Cerebellar nuclear complex (tissue), 1 donor: Measurements from ENCODE around the gene RASA4B.
"Not testable (repeated sequence)": the region's sequence is repeated elsewhere in the genome, so short reads cannot be mapped to it uniquely, and the experiment has no call there.

Experiments
- DNase-seq, 2 experiments: peaks; one replicate each; lab custom pipeline; 2025; lab: John Stamatoyannopoulos, UW

RASA4B gene

GRCh38 chr7:102474116-102474515, 43.5 kb downstream of the RASA4B start:
- DNase-seq, result not testable (repeated sequence)

- DNase-seq, result no peak
Measured at GRCh38 chr7:102473271-102473991, 44.1 kb downstream of the RASA4B start.

DNA sequence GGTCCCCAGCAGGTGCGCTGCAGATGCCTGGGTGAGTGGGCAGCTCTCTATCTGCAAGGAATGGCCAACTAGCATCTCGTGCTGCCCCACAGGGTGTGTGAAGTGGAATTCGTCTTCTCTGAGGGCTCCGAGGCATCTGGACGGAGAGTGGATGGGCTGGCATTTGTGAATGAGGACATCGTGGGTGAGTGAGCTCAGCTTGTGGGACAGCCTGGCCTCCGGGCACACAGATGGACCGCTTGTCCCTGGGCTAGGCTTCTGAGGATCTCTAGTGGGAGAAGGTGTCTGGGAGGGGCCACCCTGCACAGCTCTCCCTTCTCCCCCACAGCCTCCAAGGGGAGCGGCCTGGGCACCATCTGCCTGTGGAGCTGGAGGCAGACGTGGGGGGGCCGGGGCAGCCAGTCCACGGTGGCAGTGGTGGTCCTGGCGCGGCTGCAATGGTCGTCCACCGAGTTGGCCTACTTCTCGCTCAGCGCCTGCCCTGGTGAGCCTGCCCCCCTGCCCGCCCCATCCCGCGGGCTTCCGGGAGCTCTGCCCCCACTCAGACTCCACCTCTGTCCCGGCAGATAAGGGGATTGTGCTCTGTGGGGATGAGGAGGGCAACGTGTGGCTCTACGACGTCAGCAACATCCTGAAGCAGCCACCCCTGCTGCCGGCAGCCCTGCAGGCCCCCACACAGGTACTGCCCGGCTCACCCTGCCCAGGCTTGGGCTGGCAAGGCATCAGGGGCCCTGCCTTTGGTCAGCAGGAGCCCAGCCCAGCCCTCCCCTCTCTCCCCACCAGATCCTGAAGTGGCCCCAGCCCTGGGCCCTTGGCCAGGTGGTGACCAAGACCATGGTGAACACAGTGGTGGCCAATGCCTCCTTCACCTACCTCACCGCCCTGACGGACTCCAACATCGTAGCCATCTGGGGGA, 45.2 kb downstream of the RASA4B start:
- peak in 1 of 2 experiments; percentile 21 for DNase-seq

- DNase-seq, result no peak
Measured at GRCh38 chr7:102471791-102472125, 45.8 kb downstream of the RASA4B start.

DNA sequence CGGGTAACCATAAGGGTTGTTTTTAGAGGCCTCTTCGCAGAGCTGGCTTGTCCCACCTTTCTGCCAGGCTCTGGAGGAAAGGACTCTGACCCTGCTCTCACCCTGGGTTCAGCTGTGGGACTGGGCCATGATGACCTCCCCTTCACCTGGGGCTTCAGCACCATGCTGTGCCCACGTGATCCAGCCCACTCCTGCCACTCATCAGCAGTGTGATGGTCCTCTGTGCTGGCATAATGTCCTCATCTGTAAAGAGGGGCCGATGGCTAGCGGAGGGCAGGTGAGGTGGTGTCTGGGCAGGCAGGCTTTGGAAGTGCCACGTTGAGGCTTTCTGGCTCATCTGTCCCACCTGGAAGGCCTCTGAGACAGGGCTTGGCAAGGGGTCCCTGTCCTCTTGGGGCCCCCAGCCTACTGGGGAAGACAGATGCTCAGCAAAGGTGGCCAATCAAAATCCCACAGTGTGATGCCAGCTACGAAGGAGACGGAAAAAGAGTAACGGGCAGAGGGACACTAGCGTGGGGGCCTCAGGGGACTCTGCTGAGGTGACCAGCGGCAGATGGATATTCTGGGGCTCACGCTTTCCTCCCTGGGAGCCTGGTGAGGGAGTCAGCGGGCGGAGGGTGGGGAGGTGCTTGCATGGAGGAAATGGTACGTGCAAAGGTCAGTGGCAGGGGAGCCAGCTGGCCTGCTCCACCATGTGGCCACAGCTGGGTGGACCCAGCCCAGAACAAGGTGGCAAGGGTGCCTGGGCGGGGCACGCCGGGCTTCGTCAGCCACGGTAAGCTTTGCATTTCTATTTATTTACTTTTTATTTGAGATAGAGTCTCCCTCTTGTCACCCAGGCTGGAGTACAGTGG, 47.4 kb downstream of the RASA4B start:
- DNase-seq, result no peak

- DNase-seq, result no peak
Measured at GRCh38 chr7:102469351-102469971, 48.1 kb downstream of the RASA4B start.

DNA sequence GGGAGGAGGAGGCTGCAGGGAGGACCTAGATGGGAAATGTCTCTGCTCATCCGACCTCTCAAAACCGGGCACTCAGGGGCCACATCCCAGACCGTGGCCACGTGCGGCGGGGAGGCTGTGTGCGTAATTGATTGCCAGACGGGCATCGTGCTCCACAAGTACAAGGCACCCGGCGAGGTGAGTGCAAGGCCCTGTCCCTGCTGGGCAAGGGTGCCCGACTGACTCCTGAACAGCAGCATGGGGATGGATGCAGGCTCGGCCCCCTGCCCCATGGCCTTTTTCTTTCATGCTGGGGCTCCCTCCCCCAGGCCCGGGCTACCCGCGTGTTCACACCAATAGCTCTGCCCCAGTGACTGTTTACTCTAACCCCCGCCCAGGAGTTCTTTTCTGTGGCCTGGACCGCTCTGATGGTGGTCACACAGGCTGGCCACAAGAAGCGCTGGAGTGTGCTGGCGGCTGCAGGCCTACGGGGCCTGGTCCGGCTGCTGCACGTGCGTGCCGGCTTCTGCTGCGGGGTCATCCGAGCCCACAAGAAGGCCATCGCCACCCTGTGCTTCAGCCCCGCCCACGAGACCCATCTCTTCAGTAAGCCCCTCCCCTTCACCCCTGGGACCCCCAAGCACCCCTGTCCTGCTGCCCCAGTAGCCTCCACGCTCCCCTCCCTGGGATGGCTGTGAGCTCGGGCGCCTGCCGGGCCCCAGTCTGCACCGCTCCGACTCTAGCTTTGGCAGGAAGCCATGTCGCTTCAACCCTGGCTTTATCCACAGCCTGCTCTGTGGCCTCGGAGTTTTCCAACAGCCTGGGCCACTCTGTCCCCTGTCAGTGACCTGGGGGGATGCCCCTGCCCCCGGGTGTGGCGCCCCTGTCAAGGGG, 48.9 kb downstream of the RASA4B start:
- DNase-seq, result peak in 1 of 2 experiments; percentile 7

GRCh38 chr7:102467581-102468477, 49.7 kb downstream of the RASA4B start:
- no peak for DNase-seq

- DNase-seq, result no peak
Measured at GRCh38 chr7:102466097-102466496, 51.5 kb downstream of the RASA4B start.

DNA sequence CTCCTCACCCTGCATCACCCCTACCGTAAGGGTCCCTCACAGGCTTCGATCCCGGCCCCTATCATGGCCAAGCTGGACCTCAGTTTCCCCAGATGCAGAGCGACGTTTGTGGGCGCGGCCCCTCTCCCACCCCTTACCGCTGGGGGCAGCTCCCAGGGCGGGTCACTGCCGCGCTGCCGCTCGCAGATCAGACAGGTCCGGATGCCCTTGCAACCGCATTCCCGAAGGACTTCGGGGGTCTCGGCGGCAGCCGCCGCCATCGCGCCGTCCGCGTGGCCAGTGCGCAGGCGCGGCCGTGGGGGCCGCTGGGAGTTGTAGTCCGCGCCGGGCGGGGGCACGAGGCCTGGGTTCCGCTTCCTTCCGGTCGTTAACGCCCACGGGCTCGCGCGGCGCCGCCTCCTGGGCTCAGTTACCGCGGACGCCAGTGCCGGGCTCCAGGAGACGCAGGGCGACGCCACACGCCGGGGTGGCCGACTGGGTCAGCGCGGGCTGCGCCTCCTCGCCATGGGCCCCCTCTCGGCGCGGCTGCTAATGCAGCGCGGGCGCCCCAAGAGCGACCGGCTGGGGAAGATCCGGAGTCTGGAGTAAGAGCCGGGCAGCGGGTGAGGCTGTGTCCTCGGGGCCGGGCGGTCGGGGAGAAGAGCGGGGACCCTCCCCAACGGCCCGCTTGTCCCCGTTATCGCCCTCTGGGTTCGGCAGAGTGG, 52.8 kb downstream of the RASA4B start, which contains the start of the genes ALKBH4 and LRWD1:
ALKBH4 (minus strand) TSS at position 287 of the 704 bp plus-strand sequence; CDS start at position 260, 27 bp downstream.
LRWD1 (plus strand) TSS at position 408 of the 704 bp plus-strand sequence; CDS start at position 505, 97 bp downstream.
- DNase-seq, result peak in 1 of 2 experiments; percentile 55

DNA sequence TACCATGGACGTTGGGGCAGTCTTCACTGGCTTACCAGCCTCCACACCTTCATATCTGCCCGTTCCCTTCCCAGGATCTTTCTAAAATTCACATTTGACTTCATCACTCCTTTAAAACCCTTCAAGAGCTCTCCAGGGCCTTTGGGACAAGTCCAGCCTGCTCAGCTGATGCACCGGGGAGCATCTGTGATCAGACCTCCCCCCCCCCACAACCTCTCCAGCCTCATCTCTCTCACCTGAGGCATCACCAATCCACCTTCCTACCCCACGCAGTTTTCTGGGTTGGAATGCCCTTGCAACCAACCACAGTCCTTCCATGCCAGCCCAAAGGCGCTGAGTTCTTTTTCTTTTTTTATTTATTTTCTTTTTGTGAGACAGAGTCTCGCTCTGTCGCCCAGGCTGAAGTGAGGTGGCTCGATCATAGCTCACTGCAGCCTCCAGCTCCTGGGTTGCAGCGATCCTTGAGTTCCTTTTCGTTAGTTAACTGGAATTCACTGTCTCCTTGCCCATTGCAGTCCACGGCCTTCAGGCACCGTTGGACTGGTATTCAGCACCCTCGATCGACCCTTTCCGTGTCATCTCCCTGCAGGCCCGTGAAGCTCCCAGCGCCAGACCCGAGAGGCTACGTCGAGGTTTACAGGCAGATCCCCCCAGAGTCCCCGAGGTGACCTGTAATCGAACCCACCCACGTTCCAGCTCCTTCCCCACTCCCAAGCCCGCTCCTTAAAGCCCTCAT, 53.6 kb downstream of the RASA4B start:
- no peak for DNase-seq

- DNase-seq, result no peak
Measured at GRCh38 chr7:102460467-102460866, 57.1 kb downstream of the RASA4B start.

DNA sequence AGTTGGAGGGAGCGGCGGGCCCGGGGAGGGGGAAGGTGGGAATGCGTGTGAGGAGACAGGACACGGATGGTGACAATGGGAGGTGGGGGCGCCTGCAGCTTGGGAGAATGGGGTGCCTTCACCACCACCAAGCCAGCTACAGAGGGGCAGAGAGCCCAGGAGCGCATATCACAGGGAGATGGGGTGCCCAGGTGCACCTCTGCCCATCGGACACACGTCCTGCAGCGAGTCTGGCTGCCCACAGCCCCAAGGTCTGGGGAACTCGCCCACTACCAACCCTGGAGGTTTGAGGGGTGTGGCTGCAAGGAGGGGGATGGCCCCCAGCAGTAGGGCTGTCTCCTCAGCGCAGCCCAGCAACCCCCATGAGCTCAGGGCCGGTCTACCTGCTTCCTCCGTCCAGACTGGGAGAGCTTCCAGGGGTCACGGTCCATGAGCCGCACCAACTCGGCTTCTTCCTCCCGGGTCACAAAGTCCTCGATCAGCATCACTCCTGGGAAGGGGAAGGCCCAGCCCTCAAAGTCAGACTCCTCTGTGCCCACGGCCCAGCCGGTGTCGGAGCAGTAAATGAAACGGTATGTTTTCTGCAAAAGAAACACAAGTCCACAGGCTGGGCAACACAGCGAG, 58.2 kb downstream of the RASA4B start:
- DNase-seq, result no peak

DNA sequence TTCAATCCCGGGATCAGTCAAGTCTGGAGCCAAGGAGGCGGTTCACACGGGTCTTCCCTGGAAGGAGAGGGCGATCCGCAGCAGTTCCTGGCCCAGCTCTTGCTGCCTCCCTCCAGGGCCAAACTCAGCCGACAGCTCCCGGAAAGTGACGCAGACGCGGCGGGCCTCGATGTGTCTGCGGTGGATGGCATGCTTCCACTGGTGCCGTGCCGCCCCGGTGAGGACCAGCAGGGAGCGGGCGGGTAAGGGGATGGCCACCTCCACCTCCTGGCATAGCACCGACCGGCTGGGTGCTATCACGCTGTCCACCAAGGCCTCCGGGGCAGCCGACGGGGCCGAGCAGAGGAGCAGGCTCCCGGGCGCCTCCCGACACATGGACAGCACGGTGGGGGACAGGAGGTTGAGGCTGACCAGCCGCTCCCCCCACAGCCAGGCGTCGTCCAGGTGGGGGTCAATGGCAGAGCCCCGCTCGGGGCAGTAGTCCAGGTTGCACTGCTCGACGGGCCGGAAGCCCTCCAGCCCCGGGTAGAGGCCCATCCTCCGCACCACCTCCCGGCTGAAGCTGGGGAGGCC, 60.1 kb downstream of the RASA4B start:
- no peak for DNase-seq

DNA sequence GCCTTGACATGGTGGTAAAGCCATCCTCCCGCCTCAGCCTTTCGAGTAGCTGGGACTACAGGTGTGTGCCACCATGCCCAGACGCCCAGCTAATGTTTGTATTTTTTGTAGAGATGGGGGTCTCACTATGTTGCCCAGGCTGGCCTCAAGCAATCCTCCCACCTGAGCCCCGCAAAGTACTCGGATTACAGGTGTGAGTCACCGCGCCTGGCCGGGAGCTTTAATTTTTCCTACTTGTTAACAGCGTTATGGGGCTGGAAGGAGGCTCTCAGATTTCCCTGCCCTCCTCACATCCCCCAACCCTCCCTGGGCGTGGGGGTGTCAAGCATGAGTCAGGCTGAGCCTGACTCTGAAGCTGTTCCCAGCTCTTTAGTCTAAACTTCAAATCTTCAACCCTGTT, 61.2 kb downstream of the RASA4B start:
- no peak for DNase-seq

DNA sequence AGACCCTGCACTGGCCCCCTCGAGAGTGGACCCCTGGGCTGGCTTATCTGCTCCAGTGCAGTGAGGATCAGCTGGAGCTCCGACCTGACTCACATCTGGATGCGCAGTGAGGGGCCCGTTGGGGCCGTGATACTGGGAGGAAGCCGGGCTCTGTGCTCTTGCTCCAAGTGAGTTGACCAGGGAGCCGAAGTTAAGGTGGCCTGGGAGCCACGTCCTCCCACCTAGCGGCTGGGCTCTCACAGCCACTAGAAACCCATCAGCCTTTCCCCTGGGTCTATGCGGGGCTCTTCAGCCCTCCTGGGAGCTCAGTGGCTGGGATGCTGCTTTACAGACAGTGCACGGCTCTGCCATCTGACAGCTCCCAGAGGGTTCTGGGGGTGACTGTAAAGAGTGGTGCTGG, 62.0 kb downstream of the RASA4B start:
- no peak for DNase-seq

- not testable (repeated sequence) for DNase-seq
Measured at GRCh38 chr7:102454932-102455331, 62.6 kb downstream of the RASA4B start.
